GM21526 (cell line): ENCODE results near the gene RNFT1.
A peak's percentile ranks its signal among the peaks of the same experiment; 100 is the strongest.
"Not testable (repeated sequence)": the region's sequence is repeated elsewhere in the genome, so short reads cannot be mapped to it uniquely, and the experiment has no call there.

Source experiments
- ATAC-seq: cut with Tn5 transposase; IDR thresholded peaks from one replicate; pipeline ENCODE4 v1.9.1; 2021; ENCODE audit warnings: moderate library complexity; ENCODE audit not compliant: unreplicated experiment, low FRiP score

The RNFT1 gene

GRCh38 chr17:59964482-59965328, at the start of gene RNFT1:
RNFT1 (minus strand) TSS chr17:59964740; CDS start chr17:59964663, 77 bp downstream.
- peak; percentile 60 for ATAC-seq

GRCh38 chr17:60009326-60009725, 44.8 kb upstream of the RNFT1 start:
- ATAC-seq: not testable (repeated sequence)

- not testable (repeated sequence) for ATAC-seq
Observed at GRCh38 chr17:60008377-60008776, 43.8 kb upstream of the RNFT1 start.

GRCh38 chr17:60006160-60006559, 41.6 kb upstream of the RNFT1 start:
- ATAC-seq: no peak

- not testable (repeated sequence) for ATAC-seq
Observed at GRCh38 chr17:60004561-60004960, 40.0 kb upstream of the RNFT1 start.

- not testable (repeated sequence) for ATAC-seq
Observed at GRCh38 chr17:60002405-60002804, 37.9 kb upstream of the RNFT1 start.

GRCh38 chr17:59996608-59997007, 32.1 kb upstream of the RNFT1 start:
- ATAC-seq: not testable (repeated sequence)

GRCh38 chr17:59975166-59975565, 10.6 kb upstream of the RNFT1 start:
- ATAC-seq: not testable (repeated sequence)

GRCh38 chr17:59973483-59973882, 8.9 kb upstream of the RNFT1 start:
- ATAC-seq: not testable (repeated sequence)

GRCh38 chr17:59972778-59973177, 8.2 kb upstream of the RNFT1 start:
- no peak for ATAC-seq

- not testable (repeated sequence) for ATAC-seq
Observed at GRCh38 chr17:59971771-59972170, 7.2 kb upstream of the RNFT1 start.

- peak; percentile 34 for ATAC-seq
Observed at GRCh38 chr17:59963738-59964481, 630 bp downstream of the RNFT1 start.

GRCh38 chr17:59962739-59963318, 1.7 kb downstream of the RNFT1 start:
- no peak for ATAC-seq

GRCh38 chr17:59959574-59959973, 5.0 kb downstream of the RNFT1 start:
- not testable (repeated sequence) for ATAC-seq

GRCh38 chr17:59954856-59955255, 9.7 kb downstream of the RNFT1 start:
- no peak for ATAC-seq

- ATAC-seq: no peak
Observed at GRCh38 chr17:59950049-59950448, 14.5 kb downstream of the RNFT1 start.

- not testable (repeated sequence) for ATAC-seq
Observed at GRCh38 chr17:59947310-59947709, 17.2 kb downstream of the RNFT1 start.

- not testable (repeated sequence) for ATAC-seq
Observed at GRCh38 chr17:59946433-59946832, 18.1 kb downstream of the RNFT1 start.

- ATAC-seq: no peak
Observed at GRCh38 chr17:59941131-59941530, 23.4 kb downstream of the RNFT1 start.

- not testable (repeated sequence) for ATAC-seq
Observed at GRCh38 chr17:59940697-59941096, 23.8 kb downstream of the RNFT1 start.

- ATAC-seq: not testable (repeated sequence)
Observed at GRCh38 chr17:59933317-59933716, 31.2 kb downstream of the RNFT1 start.
